Small intestine (tissue), 7 donors: ENCODE measurements around the gene GSE1. TPM values are rescaled to one million over a fixed set of nuclear protein-coding genes. Genes with fewer than 3 reads are reported as not detected.

Source experiments
- DNase-seq, 2 donors: peaks; one replicate each; pipeline versions ENCODE4 v3.0.0 to v3.0.0-alpha.2; 2013
- FAIRE-seq: peaks from 2 replicates; lab custom pipeline; 2012; peaks lifted over from hg19 to GRCh38; lab: Jason Lieb, UNC
- H3K27ac ChIP-seq, 3 donors: one replicate each; pipeline ENCODE4 v1.5.1; 2013; ENCODE audit warnings: low read length in 2 of 3, mild to moderate bottlenecking in 2 of 3, control low read depth in 1 of 3, inconsistent platforms in 1 of 3, low read depth in 1 of 3, moderate library complexity in 1 of 3
- H3K27me3 ChIP-seq, 3 donors: one replicate each; pipeline ENCODE4 v1.6.1; 2013; ENCODE audit warnings: low read length in 3 of 3, inconsistent platforms in 1 of 3; ENCODE audit not compliant: control insufficient read depth in 3 of 3, insufficient read depth in 3 of 3
- H3K36me3 ChIP-seq, 3 donors: one replicate each; pipeline ENCODE4 v1.6.1; 2013; ENCODE audit warnings: low read length in 3 of 3, inconsistent platforms in 1 of 3, low read depth in 1 of 3, mild to moderate bottlenecking in 1 of 3, moderate library complexity in 1 of 3; ENCODE audit not compliant: control insufficient read depth in 3 of 3, insufficient read depth in 2 of 3
- H3K4me1 ChIP-seq, 3 donors: one replicate each; pipeline ENCODE4 v1.6.1; 2013; ENCODE audit warnings: low read length in 2 of 3, inconsistent platforms in 1 of 3, low read depth in 1 of 3, mild to moderate bottlenecking in 1 of 3, moderate library complexity in 1 of 3; ENCODE audit not compliant: control insufficient read depth in 3 of 3, insufficient read depth in 2 of 3
- H3K4me3 ChIP-seq, 3 donors: one replicate each; pipeline ENCODE4 v1.5.1; 2013; ENCODE audit warnings: low read length in 3 of 3, control low read depth in 1 of 3, inconsistent platforms in 1 of 3, low read depth in 1 of 3, mild to moderate bottlenecking in 1 of 3, moderate library complexity in 1 of 3
- H3K9me3 ChIP-seq, 2 donors: one replicate each; pipeline ENCODE4 v1.6.1; 2013; ENCODE audit warnings: low read depth in 1 of 2, low read length in 1 of 2; ENCODE audit not compliant: control insufficient read depth in 2 of 2, insufficient read depth in 1 of 2
- WGBS, 3 donors: extraction: QIAGEN DNeasy Blood & Tissue Kit; methylation state at CpG; one replicate each; pipeline ENCODE4 v1.1.7; 2013; 5-methylcytosine and 5-hydroxymethylcytosine counted together
- polyA plus RNA-seq, 4 donors: library from polyadenylated mRNA; stranded (reverse) in 3 of 4; unstranded in 1 of 4; fragments of 200-250 nt in 3 of 4; fragments of 120-200 nt in 1 of 4; gene quantifications; one replicate each; pipeline versions ENCODE4 v1.2.1 to v1.2.3, GENCODE V29; 2013
- donor health status: healthy with polysubstance abuse.
- donor health status: control.
- donor health status: control.
- donor health status: Bipolar disorder and iron deficiency.
- donor health status: healthy.

GSE1 gene
- polyA plus RNA-seq, 4 donors: 9.2 to 96.1 (median 17.7) TPM

GRCh38 chr16:85681255-85681654 is 68.1 kb downstream of the GSE1 start:
- Histone ChIP-seq H3K27ac (peak overlapping the region in 1 of 3 donors; percentile 18), H3K9me3 (no peaks in the 10 kb centered on the region), H3K27me3 (no peaks in the 10 kb centered on the region), H3K36me3 (peaks cover 0 to 54% (median 0%) of the 10 kb centered on the region in 3 donors), H3K4me3 (no peak overlapping the region), H3K4me1 (peaks cover 0 to 21% (median 0%) of the 10 kb centered on the region in 3 donors)
- WGBS, 3 donors: 65 to 82% (median 67%) methylated on average over 8 of the region's 8 CpGs
- FAIRE-seq (no peak), DNase-seq (peak in 1 of 2 donors; percentile 63)

GRCh38 chr16:85682516-85682915 is 69.4 kb downstream of the GSE1 start:
- Histone ChIP-seq H3K27me3 (no peaks in the 10 kb centered on the region), H3K4me3 (no peak overlapping the region), H3K27ac (no peak overlapping the region), H3K9me3 (peaks cover 0 to 3% of the 10 kb centered on the region in 2 donors), H3K4me1 (peaks cover 0 to 21% (median 3%) of the 10 kb centered on the region in 3 donors), H3K36me3 (peaks cover 0 to 45% (median 0%) of the 10 kb centered on the region in 3 donors)
- DNase-seq: no peak
- no peak for FAIRE-seq
- WGBS, 3 donors: 92 to 94% (median 92%) methylated on average over 9 of the region's 9 CpGs

DNA sequence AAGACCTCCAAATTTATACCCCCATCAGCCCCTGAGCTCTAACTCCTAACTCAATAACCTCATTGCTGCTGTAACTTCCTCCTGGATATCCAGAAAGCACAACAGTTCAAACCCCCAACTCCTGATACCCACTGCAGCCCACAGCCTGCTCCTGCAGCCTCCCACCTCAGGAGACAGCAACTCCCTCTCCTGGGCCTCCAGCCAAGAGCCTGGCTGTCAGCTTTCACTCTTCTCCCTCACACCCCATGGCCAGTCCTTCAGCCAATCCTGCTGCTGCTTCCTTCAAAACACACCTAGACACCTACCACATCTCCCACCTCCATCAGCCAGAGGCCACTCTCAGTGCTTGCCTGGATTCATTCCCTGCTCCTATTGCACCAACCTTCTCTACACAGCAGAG is 70.2 kb downstream of the GSE1 start:
- no peak for FAIRE-seq
- no peak overlapping the region for H3K4me3 ChIP-seq
- DNase-seq: no peak
- H3K27ac ChIP-seq: no peak overlapping the region
- H3K36me3 ChIP-seq: peaks cover 0 to 37% (median 0%) of the 10 kb centered on the region in 3 donors
- no peaks in the 10 kb centered on the region for H3K27me3 ChIP-seq
- H3K4me1 ChIP-seq: peaks cover 0 to 16% (median 3%) of the 10 kb centered on the region in 3 donors
- peaks cover 0 to 7% of the 10 kb centered on the region in 2 donors for H3K9me3 ChIP-seq

DNA sequence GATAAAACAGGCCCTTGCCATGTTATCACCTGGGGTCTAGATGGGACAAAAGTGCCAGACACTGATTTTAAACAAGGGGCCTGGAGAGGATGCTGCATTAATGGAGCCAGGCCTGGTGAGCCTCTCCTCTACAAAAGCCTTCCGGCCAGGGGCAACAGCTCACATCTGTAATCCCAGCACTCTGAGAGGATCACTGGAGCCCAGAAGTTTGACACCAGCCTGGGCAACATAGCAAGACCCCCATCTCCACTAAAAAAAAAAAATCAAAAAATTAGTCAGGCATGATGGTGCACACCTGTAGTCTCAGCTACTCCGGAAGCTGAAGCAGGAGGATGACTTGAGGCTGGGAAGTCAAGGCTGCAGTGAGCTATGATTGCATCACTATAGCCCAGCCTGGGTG is 72.1 kb downstream of the GSE1 start:
- FAIRE-seq (no peak), DNase-seq (no peak)

GRCh38 chr16:85686912-85687591 is 73.9 kb downstream of the GSE1 start:
- peaks cover 0 to 16% (median 3%) of the 10 kb centered on the region in 3 donors for H3K4me1 ChIP-seq
- no peak for FAIRE-seq
- DNase-seq: peak in 1 of 2 donors; percentile 56
- peak overlapping the region in 1 of 3 donors; percentile 8 for H3K27ac ChIP-seq
- 36 to 63% (median 45%) methylated on average over 15 of the region's 15 CpGs for WGBS, 3 donors
- H3K4me3 ChIP-seq: no peak overlapping the region
- peaks cover 0 to 7% of the 10 kb centered on the region in 2 donors for H3K9me3 ChIP-seq
- H3K36me3 ChIP-seq: peaks cover 0 to 14% (median 0%) of the 10 kb centered on the region in 3 donors
- peaks cover 0 to 9% (median 0%) of the 10 kb centered on the region in 3 donors for H3K27me3 ChIP-seq

More for the DNA sequence above, 72.1 kb downstream of the GSE1 start:
- Histone ChIP-seq H3K4me3 (no peak overlapping the region), H3K27ac (no peak overlapping the region), H3K36me3 (peaks cover 0 to 25% (median 0%) of the 10 kb centered on the region in 3 donors), H3K4me1 (peaks cover 0 to 18% (median 3%) of the 10 kb centered on the region in 3 donors), H3K27me3 (peaks cover 0 to 9% (median 0%) of the 10 kb centered on the region in 3 donors), H3K9me3 (peaks cover 0 to 7% of the 10 kb centered on the region in 2 donors)
- WGBS, 3 donors: 94 to 98% (median 96%) methylated on average over 2 of the region's 2 CpGs

- H3K9me3 ChIP-seq: peaks cover 0 to 7% of the 10 kb centered on the region in 2 donors
- WGBS, 3 donors: 16 to 57% (median 41%) methylated on average over 49 of the region's 49 CpGs
- peaks cover 0 to 12% (median 0%) of the 10 kb centered on the region in 3 donors for H3K27me3 ChIP-seq
- H3K27ac ChIP-seq: peak overlapping the region in 1 of 3 donors; percentile 50
- H3K36me3 ChIP-seq: peaks cover 0 to 8% (median 0%) of the 10 kb centered on the region in 3 donors
- H3K4me3 ChIP-seq: peak overlapping the region in 2 of 3 donors; percentile 54 to 62
- FAIRE-seq: no peak
- peaks cover 0 to 16% (median 3%) of the 10 kb centered on the region in 3 donors for H3K4me1 ChIP-seq
- peak in 1 of 2 donors; percentile 65 for DNase-seq
These were observed 74.7 kb downstream of the GSE1 start for GRCh38 chr16:85687651-85688471.

- peaks cover 0 to 16% (median 3%) of the 10 kb centered on the region in 3 donors for H3K4me1 ChIP-seq
- H3K27ac ChIP-seq: peak within 1 kb of the TSS in 1 of 3 donors; percentile 50
- FAIRE-seq (no peak), DNase-seq (peak; percentile 89 to 93)
- WGBS, 3 donors: 0 to 1% (median 1%) methylated on average over 65 to 86 of the region's 86 CpGs
- peaks cover 0 to 12% (median 0%) of the 10 kb centered on the region in 3 donors for H3K27me3 ChIP-seq
- peaks cover 0 to 7% of the 10 kb centered on the region in 2 donors for H3K9me3 ChIP-seq
- H3K36me3 ChIP-seq: peaks cover 0 to 4% (median 0%) of the 10 kb centered on the region in 3 donors
- peak within 1 kb of the TSS; percentile 53 to 62 (median 54) for H3K4me3 ChIP-seq
These were observed 75.6 kb downstream of the GSE1 start, which contains the start of gene GINS2 for GRCh38 chr16:85688586-85689284. Gene GINS2, minus strand, starts transcription at chr16:85688954. Its CDS starts 56 bp downstream, at chr16:85688898.
